Choroid plexus epithelial cell (primary cell): ENCODE measurements around the gene ADARB2.
A peak's percentile ranks its signal among the peaks of the same experiment; 100 is the strongest.

Source experiments
- DNase-seq: peaks from one replicate; pipeline ENCODE4 v3.0.0-alpha.2; 2010; ENCODE audit warnings: low read depth
- H3K4me3 ChIP-seq: 2 replicates; pipeline ENCODE4 v1.5.1; 2011; ENCODE audit warnings: low read depth, mild to moderate bottlenecking, control low read depth, low read length, moderate library complexity
- TF ChIP-seq, protein P1 (sequence below): conservative IDR thresholded peaks from 2 replicates; pipeline ENCODE4 v1.5.1; 2011; ENCODE audit warnings: low read depth, mild to moderate bottlenecking, control low read depth, inconsistent platforms, low read length, moderate library complexity

The ADARB2 gene

DNA sequence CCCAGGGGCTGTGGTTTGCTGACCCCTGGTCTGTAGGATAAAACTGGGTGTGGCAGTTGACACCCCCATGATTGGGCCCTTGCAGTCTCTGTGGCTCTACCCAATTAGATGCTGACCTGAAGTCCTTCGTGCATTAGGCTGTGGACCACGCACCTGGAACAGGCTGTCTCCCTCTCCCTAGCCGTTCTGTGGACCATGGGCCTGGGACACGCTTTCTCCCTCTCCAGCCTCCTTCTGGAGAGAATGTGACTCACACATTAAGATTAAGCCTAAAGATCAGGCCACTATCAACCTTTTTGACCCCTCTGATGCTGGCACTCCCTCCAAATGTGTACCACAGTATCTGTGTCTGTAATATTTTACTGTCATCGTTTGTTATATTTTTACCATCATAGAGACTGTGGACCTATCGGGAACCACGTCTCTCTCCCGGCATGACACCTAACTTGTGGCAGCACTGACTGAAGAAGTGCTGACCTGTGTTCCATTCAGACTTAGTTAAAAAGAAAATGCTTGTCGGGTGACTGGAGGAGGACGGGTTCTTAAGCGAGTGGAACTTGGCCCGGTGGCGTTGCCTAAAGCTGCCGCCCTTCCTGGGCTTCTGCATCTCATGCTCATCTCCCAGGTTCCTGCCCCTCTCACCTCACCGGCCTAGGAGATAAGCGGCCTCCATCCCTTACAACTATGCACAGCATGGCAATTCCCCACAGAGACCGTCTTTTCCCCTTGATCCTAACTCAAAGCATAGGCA lies 588.3 kb downstream of the ADARB2 start:
- DNase-seq = no peak
- TF ChIP-seq, protein P1, sequence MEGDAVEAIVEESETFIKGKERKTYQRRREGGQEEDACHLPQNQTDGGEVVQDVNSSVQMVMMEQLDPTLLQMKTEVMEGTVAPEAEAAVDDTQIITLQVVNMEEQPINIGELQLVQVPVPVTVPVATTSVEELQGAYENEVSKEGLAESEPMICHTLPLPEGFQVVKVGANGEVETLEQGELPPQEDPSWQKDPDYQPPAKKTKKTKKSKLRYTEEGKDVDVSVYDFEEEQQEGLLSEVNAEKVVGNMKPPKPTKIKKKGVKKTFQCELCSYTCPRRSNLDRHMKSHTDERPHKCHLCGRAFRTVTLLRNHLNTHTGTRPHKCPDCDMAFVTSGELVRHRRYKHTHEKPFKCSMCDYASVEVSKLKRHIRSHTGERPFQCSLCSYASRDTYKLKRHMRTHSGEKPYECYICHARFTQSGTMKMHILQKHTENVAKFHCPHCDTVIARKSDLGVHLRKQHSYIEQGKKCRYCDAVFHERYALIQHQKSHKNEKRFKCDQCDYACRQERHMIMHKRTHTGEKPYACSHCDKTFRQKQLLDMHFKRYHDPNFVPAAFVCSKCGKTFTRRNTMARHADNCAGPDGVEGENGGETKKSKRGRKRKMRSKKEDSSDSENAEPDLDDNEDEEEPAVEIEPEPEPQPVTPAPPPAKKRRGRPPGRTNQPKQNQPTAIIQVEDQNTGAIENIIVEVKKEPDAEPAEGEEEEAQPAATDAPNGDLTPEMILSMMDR = no peak
- H3K4me3 ChIP-seq = no peak overlapping the region

DNA sequence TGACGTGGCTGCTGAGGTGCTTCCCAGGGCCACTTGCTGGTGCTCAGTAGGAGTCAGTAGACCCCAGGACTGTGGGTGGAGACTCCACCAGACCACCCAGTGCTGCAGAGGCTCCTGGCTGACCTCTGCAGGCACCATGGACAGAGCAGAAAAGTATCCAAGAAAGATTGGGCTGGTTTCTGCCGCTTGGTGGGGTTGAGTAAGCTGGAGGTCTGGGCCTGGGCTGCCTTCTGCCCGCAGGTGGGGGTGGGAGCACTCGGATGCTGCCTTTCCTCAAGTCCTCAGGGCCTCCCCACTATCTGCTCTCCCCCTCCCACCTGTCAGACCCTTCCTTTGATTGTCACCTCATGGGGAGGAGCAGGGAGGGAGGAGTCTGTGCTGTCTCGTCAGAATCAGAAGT lies 589.5 kb downstream of the ADARB2 start:
- H3K4me3 ChIP-seq = no peak overlapping the region
- TF ChIP-seq, protein P1 = no peak
- DNase-seq = no peak

DNA sequence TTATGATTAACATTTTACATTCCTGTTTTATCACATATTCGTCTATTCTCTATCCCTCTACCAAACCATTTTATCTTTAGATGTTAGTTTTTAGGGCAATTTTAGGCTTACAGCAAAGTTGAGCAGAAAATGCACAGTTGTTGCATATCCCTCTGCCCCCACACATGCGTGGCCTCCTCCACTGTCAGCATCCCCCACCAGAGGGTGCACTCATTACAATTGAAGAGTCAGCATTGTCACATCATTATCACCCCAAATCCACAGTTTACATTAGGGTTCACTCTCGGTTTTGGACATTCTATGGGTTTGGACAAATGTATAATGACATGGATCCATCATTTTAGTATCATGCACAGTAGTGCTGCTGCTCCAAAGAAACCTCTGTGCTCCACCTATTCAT lies 594.7 kb downstream of the ADARB2 start:
- DNase-seq = peak; percentile 4
- no peak overlapping the region for H3K4me3 ChIP-seq
- TF ChIP-seq, protein P1 = peak; percentile 55

DNA sequence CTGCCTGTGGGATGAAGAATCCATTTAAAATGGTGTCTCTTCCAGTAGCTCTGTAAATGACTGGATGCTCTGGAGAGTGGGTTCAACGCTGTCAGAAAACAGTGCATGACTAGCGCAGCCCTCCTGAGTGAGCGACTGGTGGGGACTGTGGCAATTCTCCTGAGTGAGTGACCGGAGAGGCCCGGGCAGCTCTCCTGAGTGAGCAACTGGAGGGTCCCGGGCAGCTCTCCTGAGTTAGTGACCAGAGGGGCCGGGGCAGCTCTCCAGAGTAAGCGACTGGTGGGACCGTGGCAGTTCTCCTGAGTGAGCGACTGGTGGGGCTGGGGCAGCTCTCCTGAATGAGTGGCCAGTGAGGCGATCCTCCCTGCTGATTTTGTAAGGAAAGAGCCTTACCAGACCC lies 595.6 kb downstream of the ADARB2 start:
- DNase-seq = no peak
- TF ChIP-seq, protein P1 = no peak
- no peak overlapping the region for H3K4me3 ChIP-seq

DNA sequence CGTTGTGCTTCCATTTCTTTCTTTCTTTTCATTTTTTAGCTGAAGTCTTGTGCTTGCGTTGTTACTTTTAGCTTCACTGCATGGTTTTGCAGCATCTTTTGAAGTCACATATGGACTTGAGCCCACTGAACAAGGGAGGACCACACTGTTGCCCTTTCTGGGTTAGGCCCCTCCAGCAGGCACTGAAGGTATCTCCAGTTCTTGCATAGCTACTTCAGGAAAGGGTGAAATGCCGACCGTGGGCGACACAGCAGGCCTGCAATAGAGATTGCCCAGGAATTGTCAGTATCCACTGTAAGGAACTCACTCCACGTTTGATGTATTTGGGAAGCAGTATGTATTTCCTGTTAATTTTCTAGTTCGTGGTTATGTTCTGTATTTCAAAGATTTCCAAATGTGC lies 596.1 kb downstream of the ADARB2 start:
- TF ChIP-seq, protein P1 = no peak
- DNase-seq = no peak
- H3K4me3 ChIP-seq = no peak overlapping the region

DNA sequence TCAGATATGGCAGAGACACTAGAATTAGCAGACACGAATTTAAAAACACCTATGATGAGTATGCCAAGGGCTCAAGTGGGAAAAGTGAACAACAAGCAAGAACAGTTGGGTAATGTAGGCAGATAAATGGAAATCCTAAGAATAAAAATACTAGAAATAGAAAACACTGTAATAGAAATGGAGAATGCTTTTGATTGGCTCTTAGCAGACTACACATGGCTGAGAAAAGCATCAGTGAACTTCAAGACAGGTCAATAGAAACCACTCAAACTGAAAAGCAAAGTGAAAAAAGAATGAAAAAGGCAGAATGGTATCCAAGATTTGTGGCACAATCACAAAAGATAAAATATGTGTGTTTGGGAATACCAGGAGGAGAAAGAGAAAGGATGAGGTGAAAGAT lies 598.8 kb downstream of the ADARB2 start:
- no peak overlapping the region for H3K4me3 ChIP-seq
- TF ChIP-seq, protein P1 = no peak
- no peak for DNase-seq
